ENCODE data around the gene LAMA2. TPM values are rescaled to one million over a fixed set of nuclear protein-coding genes. Genes with fewer than 3 reads are reported as not detected.
A peak's percentile ranks its signal among the peaks of the same experiment; 100 is the strongest.
"Not testable (repeated sequence)": the region's sequence is repeated elsewhere in the genome, so short reads cannot be mapped to it uniquely, and the experiment has no call there.

LAMA2 gene
- total RNA-seq, 1 donor from 2014 or later, result 185 TPM

DNA sequence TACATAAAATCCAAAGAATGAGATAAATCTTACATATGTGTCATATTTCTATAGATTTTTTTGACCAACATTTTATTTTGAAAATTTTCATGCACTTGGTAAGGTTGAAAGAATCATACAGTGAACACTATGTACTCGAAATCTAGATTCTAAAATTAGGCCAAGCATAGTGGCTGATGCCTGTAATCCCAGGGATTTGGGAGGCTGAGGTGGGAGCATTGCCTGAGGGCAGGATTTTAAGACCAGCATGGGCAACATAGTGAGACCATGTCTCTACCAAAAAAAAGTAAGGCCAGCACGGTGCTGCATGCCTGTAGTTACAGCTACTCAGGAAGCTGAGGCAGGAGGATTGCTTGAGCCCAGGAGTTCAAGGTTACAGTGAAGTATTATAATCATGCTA, 158.6 kb downstream of the LAMA2 start:
- H3K27ac ChIP-seq (replicated peaks), result peak overlapping the region; percentile 53
- H3K4me3 ChIP-seq, result no peak overlapping the region
- no peaks in the 10 kb centered on the region for H3K36me3 ChIP-seq
- intact Hi-C loops (cut with micrococcal nuclease), result no loop called here
- peaks cover 55% of the 10 kb centered on the region for H3K4me1 ChIP-seq
- no peak for DNase-seq
- H3K27me3 ChIP-seq (ENCODE audit: low read depth), result no peaks in the 10 kb centered on the region
- peaks cover 12% of the 10 kb centered on the region for H3K9me3 ChIP-seq (replicated peaks)
- TF ChIP-seq, protein P1, sequence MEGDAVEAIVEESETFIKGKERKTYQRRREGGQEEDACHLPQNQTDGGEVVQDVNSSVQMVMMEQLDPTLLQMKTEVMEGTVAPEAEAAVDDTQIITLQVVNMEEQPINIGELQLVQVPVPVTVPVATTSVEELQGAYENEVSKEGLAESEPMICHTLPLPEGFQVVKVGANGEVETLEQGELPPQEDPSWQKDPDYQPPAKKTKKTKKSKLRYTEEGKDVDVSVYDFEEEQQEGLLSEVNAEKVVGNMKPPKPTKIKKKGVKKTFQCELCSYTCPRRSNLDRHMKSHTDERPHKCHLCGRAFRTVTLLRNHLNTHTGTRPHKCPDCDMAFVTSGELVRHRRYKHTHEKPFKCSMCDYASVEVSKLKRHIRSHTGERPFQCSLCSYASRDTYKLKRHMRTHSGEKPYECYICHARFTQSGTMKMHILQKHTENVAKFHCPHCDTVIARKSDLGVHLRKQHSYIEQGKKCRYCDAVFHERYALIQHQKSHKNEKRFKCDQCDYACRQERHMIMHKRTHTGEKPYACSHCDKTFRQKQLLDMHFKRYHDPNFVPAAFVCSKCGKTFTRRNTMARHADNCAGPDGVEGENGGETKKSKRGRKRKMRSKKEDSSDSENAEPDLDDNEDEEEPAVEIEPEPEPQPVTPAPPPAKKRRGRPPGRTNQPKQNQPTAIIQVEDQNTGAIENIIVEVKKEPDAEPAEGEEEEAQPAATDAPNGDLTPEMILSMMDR (IDR thresholded peaks at IDR 0.05; ENCODE audit: borderline replicate concordance), result no peak

- H3K4me3 ChIP-seq, result no peak overlapping the region
- intact Hi-C loops (cut with micrococcal nuclease), result no loop called here
- H3K27me3 ChIP-seq (ENCODE audit: low read depth), result no peaks in the 10 kb centered on the region
- TF ChIP-seq, protein P1 (IDR thresholded peaks at IDR 0.05; ENCODE audit: borderline replicate concordance), result no peak
- H3K36me3 ChIP-seq, result peaks cover 20% of the 10 kb centered on the region
- H3K27ac ChIP-seq (replicated peaks), result no peak overlapping the region
- peaks cover 12% of the 10 kb centered on the region for H3K9me3 ChIP-seq (replicated peaks)
- peaks cover 41% of the 10 kb centered on the region for H3K4me1 ChIP-seq
- DNase-seq, result no peak
Observed at GRCh38 chr6:129046526-129046925, 163.6 kb downstream of the LAMA2 start.

GRCh38 chr6:129047834-129048233, 164.9 kb downstream of the LAMA2 start:
- DNase-seq, result no peak
- Histone ChIP-seq H3K36me3 (peaks cover 33% of the 10 kb centered on the region), H3K4me3 (no peak overlapping the region), H3K4me1 (peaks cover 37% of the 10 kb centered on the region), H3K27me3 (ENCODE audit: low read depth) (no peaks in the 10 kb centered on the region), H3K9me3 (replicated peaks) (peaks cover 12% of the 10 kb centered on the region), H3K27ac (replicated peaks) (peak overlapping the region; percentile 43)
- intact Hi-C loops (cut with micrococcal nuclease), result no loop called here
- TF ChIP-seq, protein P1 (IDR thresholded peaks at IDR 0.05; ENCODE audit: borderline replicate concordance), result no peak

- Histone ChIP-seq H3K36me3 (peaks cover 45% of the 10 kb centered on the region), H3K9me3 (replicated peaks) (no peaks in the 10 kb centered on the region), H3K4me1 (peaks cover 25% of the 10 kb centered on the region), H3K4me3 (no peak overlapping the region), H3K27me3 (ENCODE audit: low read depth) (no peaks in the 10 kb centered on the region), H3K27ac (replicated peaks) (peak overlapping the region; percentile 15)
- TF ChIP-seq, protein P1 (IDR thresholded peaks at IDR 0.05; ENCODE audit: borderline replicate concordance), result no peak
- intact Hi-C loops (cut with micrococcal nuclease), result no loop called here
- DNase-seq, result no peak
Observed at GRCh38 chr6:129050086-129050485, 167.1 kb downstream of the LAMA2 start.

GRCh38 chr6:129053143-129053542, 170.2 kb downstream of the LAMA2 start:
- intact Hi-C loops (cut with micrococcal nuclease); H3K27ac ChIP-seq (replicated peaks); DNase-seq; H3K9me3 ChIP-seq (replicated peaks); H3K4me3 ChIP-seq; H3K27me3 ChIP-seq (ENCODE audit: low read depth): not testable (repeated sequence)
- Histone ChIP-seq H3K36me3 (peaks cover 50% of the 10 kb centered on the region), H3K4me1 (peaks cover 19% of the 10 kb centered on the region)

- Histone ChIP-seq H3K9me3 (replicated peaks) (no peaks in the 10 kb centered on the region), H3K36me3 (peaks cover 50% of the 10 kb centered on the region), H3K4me1 (peaks cover 28% of the 10 kb centered on the region), H3K4me3 (no peak overlapping the region), H3K27me3 (ENCODE audit: low read depth) (no peaks in the 10 kb centered on the region), H3K27ac (replicated peaks) (peak overlapping the region; percentile 7)
- intact Hi-C loops (cut with micrococcal nuclease), result no loop called here
- no peak for DNase-seq
- TF ChIP-seq, protein P1 (IDR thresholded peaks at IDR 0.05; ENCODE audit: borderline replicate concordance), result no peak
Observed at GRCh38 chr6:129055796-129056195, 172.9 kb downstream of the LAMA2 start.
